HuH-7.5 (cell line): ENCODE data around the gene GPR25.

Experiments
- DNase-seq: peaks from one replicate; pipeline ENCODE4 v3.0.0; 2011; ENCODE audit warnings: low spot score

GPR25 gene

GRCh38 chr1:200872446-200873115 lies at the start of gene GPR25:
TSS of gene GPR25 (plus strand) at chr1:200872981. CDS start at chr1:200873038, 57 bp downstream.
- DNase-seq: no peak

- no peak for DNase-seq
These were observed 41.7 kb upstream of the GPR25 start for GRCh38 chr1:200831091-200831490.

- no peak for DNase-seq
These were observed 38.4 kb upstream of the GPR25 start for GRCh38 chr1:200834383-200834782.

DNA sequence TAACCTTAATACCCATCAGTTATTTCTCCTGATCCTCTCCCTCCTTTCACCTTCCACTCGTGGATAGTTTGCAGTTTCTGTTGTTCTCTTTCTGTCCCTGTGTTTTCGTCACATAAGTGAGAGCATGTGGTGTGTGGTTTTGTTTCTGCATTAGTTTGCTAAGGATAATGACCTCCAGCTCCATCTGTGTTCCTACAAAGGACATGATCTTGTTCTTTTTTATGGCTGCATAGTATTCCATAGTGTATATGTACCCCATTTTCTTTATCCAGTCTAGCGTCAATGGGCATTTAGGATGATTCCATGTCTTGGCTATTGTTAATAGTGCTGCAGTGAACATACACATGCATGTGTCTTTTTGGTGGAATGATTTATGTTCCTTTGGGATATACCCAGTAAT lies 36.6 kb upstream of the GPR25 start:
- DNase-seq: no peak

- no peak for DNase-seq
These were observed 34.7 kb upstream of the GPR25 start for GRCh38 chr1:200837931-200838571.

- no peak for DNase-seq
These were observed 33.9 kb upstream of the GPR25 start for GRCh38 chr1:200838676-200839445.

DNA sequence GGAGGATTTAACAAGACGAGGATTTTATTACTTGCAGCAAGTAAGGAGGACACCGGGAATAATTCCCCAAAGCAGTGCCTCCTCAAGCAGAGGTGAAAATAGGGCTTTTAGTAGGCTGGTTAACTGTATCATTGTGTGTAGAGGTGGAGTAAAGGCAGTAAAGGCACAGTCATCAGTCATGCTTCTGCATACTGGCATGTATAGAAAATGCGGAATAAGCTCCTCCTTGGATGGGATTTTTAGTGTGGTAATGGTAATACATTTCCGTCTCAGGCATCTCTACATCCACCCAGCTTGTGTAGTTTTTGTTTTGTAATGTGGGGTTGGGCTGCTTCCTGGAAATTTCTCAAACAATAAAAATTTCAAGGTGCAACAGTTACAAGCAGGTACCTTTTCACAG lies 27.4 kb upstream of the GPR25 start:
- DNase-seq: no peak

DNA sequence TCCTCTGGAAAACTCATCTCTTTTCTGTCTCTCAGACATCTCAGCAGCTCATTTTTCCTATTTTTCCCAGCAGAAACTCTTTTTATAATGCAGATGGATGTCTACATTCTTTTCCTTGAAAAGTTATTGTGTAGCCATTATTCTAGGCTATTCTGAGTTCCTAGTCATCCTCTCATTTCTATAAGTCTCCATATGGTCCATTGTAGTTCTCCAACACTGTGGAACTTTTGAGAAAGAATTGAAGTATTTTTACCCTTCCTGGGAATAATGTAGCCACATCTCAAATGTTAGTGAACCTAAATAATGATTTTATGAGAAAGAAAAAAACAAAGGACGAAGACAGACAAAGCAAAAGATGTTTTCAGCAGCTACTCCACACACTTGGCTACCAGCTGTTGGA lies 26.4 kb upstream of the GPR25 start:
- no peak for DNase-seq

- DNase-seq: no peak
These were observed 23.4 kb upstream of the GPR25 start for GRCh38 chr1:200849430-200849829.

- DNase-seq: no peak
These were observed 22.2 kb upstream of the GPR25 start for GRCh38 chr1:200850554-200850953.

DNA sequence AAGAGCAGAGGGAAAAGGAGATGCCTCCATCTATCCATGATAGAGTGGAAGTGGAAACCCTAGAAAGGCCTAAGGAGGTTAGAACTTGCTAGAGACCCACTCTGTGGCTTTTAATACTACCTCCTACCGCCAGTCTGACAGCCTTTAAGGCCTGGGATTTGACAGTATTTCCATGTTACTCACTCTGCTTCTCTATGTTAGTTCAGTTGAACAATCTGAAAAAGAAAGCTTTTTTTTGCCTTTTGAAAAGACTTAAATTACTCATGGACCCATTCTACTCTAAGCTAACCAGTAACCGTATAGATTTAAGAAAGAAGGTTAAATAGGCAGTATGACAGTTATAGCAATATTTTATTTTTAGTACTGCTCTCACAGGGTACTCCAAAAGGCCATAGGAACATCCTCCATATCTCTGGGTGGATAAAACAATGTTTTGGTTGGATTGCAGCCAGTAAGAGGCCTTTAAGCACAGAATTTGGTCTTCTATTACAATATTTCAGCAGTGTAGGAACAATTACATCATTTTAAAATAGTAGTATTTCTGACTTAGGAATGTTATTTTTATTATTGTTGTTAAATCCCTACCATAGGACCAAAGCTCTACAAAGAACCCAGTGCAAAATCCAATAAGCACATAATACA lies 15.9 kb upstream of the GPR25 start:
- no peak for DNase-seq

DNA sequence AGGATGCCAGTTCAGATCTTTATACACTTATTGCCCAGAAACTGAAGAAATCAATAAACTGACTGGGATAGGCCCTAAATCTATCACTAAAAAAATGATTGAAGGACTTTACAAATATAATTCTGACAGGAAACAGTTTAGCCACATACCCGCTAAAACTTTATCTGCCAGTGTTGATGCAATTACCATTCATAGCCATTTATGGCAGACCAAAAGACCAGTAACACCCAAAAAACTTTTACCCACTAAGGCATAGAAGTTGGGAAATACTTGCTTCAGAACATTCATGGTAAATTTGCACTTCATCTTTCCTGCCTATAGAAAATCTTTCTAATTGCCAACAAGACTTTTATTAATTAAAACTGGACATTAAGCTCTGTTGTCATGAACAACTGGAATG lies 15.0 kb upstream of the GPR25 start:
- no peak for DNase-seq

DNA sequence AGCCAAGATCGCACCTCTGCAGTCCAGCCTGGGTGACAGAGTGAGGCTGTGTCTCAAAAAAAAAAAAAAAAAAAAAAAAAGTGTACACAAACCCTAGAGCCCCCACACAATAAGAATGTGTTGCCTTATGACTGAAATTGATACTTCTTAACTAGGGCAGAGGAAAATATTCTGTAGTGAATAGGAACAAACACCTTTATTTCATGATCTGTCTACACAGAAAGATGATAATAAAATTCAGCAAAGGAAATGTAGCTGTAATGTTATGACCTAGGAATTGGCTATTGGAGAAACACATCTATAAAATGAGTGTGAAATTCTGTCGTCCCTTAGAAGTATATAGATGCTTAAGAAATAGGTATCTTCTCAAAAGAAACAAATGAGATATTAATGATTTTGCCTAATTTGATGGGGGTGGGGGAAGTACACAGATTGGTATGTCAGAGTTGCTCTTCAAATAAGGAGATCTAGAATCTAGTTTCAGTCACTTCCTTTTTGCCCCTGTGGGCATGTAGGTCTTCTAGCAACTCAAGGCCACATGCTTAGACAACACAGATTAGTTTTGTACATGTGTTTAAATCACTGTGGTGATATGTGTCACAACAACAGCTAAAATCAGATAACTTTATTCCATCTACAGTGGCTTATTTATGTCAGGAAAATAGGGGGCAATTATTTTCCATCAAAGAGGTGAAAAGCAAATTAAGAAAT lies 10.7 kb upstream of the GPR25 start:
- DNase-seq: no peak

- no peak for DNase-seq
These were observed 9.9 kb upstream of the GPR25 start for GRCh38 chr1:200862713-200863415.

- DNase-seq: no peak
These were observed 6.7 kb upstream of the GPR25 start for GRCh38 chr1:200866116-200866515.

GRCh38 chr1:200866521-200866920 lies 6.3 kb upstream of the GPR25 start:
- no peak for DNase-seq

DNA sequence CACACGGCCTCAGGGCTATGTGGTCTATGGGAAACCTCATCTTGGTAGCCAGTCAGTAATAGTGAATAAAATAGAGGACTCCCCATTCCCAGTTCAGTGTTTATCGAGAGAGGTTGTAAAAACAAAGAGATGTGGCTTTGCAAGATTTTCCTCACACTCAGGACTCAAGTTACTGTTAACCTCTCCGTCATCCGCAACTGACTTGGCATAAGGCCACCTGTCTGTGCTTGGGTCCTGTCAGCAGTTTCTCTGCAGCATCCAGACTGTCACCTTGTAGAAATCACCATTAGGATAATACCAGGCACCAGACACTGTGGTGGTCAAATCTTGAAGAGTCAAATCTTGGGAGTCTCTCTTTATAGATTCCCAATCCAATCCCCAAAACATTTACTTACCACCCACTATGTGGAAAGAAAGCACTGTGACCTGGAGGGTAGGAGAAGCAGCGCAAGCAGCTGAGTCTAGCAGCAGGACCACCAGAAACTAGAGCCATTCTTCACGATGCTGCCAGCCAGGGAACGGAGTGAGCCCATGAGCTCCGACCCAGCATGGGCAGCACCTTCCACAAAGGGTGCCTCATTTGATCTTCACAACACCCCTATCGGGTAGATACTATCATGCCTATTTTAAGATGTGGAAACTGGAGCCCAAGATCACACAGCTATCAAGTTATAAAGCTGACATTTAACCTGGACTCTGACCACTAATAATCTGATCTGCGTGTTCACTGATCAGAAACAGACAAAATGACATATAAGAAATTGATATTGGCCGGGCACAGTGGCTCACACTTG lies 5.6 kb upstream of the GPR25 start:
- DNase-seq: no peak

DNA sequence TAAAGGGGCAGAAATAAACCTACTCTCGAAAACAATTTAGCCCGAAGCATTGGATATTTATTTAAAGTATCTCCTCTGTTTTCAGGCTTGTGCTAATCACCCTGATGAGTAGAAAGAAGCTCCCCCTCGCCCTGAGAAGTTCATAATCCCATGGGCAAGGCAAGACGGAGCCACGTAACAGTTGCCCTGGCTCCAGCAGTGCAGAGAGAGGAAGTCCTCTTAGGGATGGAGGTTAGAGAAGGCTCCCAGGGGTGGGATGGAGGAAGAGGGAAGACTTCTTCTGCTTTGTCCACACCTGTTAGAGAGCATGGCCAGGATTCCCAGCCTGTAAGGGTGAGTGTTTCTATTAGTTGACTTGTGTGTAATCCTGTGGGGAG lies 3.4 kb upstream of the GPR25 start:
- no peak for DNase-seq

GRCh38 chr1:200869753-200870391 lies 2.9 kb upstream of the GPR25 start:
- DNase-seq: no peak

DNA sequence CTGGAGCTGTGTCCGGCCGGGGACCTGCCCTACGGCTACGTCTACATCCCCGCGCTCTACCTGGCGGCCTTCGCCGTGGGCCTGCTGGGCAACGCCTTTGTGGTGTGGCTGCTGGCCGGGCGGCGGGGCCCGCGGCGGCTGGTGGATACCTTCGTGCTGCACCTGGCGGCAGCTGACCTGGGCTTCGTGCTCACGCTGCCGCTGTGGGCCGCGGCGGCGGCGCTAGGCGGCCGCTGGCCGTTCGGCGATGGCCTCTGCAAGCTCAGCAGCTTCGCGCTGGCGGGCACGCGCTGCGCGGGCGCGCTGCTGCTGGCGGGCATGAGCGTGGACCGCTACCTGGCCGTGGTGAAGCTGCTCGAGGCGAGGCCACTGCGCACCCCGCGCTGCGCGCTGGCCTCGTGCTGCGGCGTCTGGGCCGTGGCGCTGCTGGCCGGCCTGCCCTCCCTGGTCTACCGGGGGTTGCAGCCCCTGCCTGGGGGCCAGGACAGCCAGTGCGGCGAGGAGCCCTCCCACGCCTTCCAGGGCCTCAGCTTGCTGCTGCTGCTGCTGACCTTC lies 412 bp downstream of the GPR25 start:
- DNase-seq: no peak
